ENCODE data around the gene IRF3.
A peak's percentile ranks its signal among the peaks of the same experiment; 100 is the strongest.

The IRF3 gene

GRCh38 chr19:49653466-49653806, 12.2 kb downstream of the IRF3 start:
- H3K4me3 ChIP-seq (ENCODE audit: low read length), result no peak overlapping the region
- DNase-seq (ENCODE audit: low read depth, low spot score), result no peak

- H3K4me3 ChIP-seq (ENCODE audit: low read length), result no peak overlapping the region
- DNase-seq (ENCODE audit: low read depth, low spot score), result no peak
Observed at GRCh38 chr19:49652551-49653465, 12.8 kb downstream of the IRF3 start.

DNA sequence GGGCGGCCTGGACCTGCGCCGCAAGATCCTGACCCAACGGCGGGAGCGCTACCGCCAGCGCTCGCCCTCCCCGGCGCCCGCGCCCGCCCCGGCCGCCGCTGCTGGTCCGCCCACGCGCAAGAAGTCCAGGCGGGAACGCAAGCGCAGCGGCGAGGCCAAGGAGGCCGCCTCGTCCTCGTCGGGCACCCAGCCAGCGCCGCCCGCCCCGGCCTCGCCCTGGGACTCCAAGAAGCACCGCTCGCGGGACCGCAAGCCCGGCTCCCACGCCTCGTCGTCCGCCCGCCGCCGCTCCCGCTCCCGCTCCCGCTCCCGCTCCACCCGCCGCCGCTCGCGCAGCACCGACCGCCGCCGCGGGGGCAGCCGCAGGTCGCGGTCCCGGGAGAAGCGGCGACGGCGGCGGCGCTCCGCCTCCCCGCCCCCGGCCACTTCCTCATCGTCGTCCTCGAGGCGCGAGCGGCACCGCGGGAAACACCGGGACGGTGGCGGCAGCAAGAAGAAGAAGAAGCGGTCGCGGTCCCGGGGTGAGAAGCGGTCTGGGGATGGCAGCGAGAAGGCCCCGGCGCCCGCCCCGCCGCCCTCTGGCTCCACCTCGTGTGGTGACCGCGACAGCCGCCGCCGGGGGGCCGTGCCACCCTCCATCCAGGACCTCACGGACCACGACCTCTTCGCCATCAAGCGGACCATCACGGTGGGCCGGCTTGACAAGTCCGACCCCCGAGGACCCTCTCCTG, 13.7 kb downstream of the IRF3 start:
- DNase-seq (ENCODE audit: low read depth, low spot score), result no peak
- H3K4me3 ChIP-seq (ENCODE audit: low read length), result no peak overlapping the region

DNA sequence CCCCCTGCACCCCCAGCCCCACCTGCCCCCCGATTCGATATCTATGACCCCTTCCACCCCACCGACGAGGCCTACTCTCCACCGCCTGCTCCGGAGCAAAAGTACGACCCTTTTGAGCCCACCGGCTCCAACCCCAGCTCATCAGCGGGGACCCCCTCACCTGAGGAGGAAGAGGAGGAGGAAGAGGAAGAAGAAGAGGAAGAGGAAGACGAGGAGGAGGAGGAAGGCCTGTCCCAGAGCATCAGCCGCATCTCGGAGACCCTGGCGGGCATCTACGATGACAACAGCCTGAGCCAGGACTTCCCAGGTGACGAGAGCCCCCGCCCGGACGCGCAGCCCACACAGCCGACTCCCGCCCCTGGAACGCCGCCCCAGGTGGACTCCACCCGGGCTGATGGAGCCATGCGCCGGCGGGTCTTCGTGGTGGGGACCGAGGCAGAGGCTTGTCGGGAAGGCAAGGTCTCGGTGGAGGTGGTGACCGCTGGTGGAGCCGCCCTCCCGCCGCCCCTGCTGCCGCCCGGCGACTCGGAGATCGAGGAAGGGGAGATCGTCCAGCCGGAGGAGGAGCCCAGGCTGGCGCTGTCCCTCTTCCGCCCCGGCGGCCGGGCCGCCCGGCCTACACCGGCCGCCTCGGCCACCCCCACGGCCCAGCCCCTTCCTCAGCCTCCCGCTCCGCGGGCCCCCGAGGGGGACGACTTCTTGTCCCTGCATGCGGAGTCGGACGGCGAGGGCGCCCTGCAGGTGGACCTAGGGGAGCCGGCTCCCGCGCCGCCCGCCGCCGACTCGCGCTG, 14.4 kb downstream of the IRF3 start:
- DNase-seq (ENCODE audit: low read depth, low spot score), result no peak
- H3K4me3 ChIP-seq (ENCODE audit: low read length), result no peak overlapping the region

DNA sequence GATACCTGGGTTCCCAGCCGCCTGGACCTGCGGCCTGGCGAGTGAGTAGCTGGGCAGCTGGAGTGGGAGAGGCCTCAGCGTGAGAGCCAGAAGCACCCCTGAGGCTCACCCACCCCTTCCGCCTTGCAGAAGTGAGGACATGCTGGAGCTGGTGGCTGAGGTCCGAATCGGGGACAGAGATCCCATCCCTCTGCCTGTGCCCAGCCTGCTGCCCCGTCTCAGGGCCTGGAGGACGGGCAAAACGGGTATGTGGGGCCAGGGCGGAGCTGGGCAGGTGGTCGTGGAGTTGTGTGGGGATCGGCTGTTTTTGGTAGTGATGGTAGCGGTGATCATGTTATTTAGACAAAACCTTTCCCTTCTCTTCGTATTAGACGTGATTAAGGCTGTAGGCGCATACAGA, 19.1 kb downstream of the IRF3 start:
- no peak for DNase-seq (ENCODE audit: low read depth, low spot score)
- H3K4me3 ChIP-seq (ENCODE audit: low read length), result no peak overlapping the region

DNA sequence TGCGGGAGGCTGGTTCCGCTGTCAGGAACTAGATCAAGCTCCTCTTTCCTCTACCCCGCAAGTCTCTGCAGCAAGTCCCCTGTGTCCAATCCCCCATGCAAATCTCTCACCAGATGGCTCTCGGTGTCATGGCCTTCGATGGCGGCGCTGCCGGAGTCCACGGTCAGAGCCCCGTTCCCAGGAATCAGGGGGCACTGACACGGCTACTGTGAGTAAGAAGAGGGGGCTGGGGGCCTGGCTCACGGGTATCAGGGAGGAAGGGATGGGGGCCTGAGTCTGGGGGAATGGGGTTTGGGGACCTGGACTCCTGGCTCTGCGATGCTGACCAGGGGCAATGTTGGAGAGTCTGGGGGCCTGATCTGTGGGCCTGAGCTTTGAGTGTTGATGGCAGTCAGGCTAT, 19.7 kb downstream of the IRF3 start:
- no peak overlapping the region for H3K4me3 ChIP-seq (ENCODE audit: low read length)
- no peak for DNase-seq (ENCODE audit: low read depth, low spot score)

DNA sequence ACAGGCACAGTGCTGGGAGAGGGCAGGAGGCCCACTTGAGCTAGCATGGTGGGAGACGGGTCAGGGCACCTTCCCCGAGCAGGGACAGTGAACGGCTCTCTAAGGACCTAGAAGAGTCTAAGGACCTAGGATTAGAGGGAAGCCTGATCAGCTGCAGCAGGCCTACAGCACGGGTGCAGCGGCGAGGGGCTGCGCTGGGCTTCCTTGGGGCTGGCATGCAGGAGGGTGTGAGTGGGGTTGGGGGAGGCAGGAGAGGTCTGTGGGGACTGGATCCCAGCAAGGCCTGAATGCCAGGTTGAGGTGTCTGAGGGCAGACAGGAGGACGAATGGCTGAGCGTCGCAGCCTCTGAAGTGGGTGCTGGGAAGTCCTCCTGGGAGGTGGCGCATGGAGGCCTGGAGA, 20.1 kb downstream of the IRF3 start:
- no peak overlapping the region for H3K4me3 ChIP-seq (ENCODE audit: low read length)
- no peak for DNase-seq (ENCODE audit: low read depth, low spot score)

- no peak for DNase-seq (ENCODE audit: low read depth, low spot score)
Observed at GRCh38 chr19:49643466-49643865, 22.2 kb downstream of the IRF3 start.

DNA sequence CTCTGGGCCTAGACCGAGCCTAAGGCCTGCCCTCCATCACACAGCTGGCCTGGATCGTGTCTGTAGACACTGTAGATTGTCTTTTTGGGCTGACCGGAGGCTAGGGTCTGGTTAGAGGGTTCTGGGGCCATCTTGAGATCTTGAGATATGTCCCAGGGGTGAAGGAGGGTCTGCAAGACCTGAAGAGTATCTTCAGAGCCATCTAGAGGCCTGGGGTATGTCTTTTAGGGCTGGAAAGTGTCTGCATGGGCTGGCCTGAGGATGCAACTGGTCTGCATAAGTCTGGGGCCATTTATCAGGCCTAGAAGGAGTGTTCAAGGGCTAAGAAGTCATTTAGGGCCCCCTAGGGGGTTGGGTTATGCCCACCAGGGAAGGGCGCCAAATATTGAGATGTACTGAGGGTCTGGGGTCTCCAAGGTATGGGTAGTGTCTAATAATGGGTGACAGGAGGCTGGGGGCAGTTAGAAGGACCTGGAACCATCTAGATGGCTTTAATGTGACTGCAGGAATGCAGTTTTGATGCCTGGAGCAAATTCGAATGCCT, 23.1 kb downstream of the IRF3 start:
- DNase-seq (ENCODE audit: low read depth, low spot score), result no peak
- peak overlapping the region; percentile 99 for H3K4me3 ChIP-seq (ENCODE audit: low read length)

More at GRCh38 chr19:49643466-49643865, 22.2 kb downstream of the IRF3 start:
- H3K4me3 ChIP-seq (ENCODE audit: low read length), result peak overlapping the region; percentile 99

DNA sequence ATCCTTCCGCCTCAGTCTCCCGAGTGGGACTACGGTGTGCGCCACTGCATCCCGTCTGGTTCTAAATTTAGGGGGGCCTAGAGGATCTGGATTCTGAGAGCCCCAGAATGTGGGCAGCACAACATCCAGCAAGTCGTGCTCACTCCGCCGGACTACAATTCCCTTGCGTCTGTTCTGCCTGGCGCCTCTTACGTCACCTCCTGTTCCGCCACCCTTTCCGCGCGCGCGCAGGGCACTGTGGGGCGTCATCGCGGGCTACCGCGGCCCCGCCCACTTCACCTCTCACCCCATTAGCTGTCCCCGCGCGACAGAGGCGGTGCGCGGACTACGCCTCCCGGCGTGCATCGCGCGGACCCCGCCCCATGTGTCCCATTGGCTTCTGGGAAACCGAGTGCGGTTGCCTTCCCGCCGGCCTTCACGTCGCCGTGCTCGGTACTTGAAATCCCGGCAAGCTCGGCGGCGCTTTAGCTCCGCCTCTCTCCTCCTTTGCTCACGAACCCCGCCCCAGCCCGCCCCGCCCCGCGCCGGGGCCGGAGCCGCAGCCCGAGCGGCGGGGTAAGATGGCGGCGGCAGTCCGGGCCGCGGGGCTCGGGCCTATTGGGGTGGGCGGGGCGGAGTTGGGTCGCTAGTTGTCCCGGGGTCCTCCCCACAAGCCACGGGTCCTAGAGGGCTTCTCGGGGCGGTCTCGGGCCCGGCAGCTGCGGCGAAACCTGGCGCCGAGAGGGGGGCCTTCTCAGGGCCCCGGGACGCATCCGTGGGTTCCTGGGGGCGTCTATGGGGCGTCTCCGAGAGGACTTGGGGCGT, 23.8 kb downstream of the IRF3 start, which contains the start of gene SCAF1:
TSS of gene SCAF1 (plus strand) at position 522 of the 804 bp plus-strand sequence. CDS start 2,818 bp downstream, outside the sequence.
- peak; percentile 98 for DNase-seq (ENCODE audit: low read depth, low spot score)
- H3K4me3 ChIP-seq (ENCODE audit: low read length), result peak within 1 kb of the TSS; percentile 99

DNA sequence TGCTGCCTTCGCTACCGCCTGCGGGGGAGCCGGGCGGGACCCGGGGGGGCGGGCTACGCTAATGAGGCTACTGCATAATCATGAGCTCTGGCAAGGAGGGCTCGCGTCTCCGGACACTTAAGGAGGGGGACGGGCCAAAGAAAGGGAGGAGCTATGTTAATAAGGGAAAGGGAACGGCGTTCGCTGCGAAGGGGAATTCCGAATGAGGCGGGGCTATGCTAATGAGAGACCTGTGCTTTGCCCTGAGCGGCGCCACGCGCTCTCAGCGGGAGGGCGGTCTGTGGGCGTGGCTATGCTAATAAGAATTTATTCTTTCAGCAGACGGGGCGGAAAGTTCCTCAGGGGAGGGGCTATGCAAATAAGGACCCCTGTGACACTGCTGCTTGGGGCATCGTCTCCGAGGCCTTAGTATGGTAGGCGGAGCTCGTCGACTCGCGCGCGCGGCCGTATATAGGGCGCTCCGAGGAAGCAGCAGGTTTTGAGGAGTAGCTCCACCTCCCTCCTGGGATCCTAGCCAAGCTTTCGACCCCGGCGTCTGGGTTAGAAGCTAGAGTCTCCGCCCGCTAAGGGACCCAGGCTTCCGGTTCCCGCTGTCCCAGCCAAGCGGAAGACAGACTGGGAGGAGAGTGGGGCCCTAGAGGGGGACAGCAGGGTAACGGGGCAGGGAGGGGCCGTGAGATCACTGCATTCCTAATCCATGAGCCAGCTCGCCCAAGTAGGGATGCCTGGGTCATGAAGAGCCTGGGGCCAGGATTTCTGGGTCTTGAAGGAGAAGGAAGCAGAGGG, 25.4 kb downstream of the IRF3 start, which contains the start of gene RRAS:
TSS of gene RRAS (minus strand) at position 31 of the 786 bp plus-strand sequence. CDS start 45 bp downstream, outside the sequence.
- H3K4me3 ChIP-seq (ENCODE audit: low read length), result peak within 1 kb of the TSS; percentile 99
- DNase-seq (ENCODE audit: low read depth, low spot score), result peak; percentile 100

DNA sequence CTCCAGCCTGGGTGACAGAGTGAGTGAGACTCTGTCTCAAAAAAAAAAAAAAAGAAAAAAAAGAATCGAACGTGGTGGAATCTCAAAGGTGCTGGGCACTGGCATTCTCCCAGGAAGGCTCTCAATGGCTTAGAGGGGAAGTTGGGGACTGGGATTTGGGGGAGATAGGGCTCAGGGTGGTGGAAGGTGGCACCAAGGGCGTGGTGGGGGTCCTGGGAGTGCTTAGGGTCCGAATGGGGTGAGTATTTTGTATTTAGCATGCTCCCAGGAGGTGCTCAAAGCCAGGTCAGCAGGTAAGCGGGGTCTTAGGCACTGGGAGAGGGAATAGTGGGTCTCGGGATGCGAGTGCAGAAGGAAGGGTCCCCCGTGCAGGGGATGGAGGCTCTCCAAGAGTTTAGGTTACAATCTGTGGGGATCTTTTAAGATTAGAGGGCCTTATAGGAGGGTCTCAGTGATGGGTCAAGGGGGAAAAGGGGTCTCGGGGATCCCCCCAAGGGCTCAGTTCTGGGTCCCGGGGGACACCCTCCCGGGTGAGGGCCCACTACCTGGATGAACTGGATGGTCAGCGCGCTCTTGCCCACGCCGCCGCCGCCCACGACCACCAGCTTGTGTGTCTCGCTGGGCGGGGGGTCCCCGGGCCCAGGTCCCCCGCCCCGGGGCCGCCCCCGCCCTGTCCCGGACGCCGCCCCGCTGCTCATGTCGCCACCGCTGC, 26.1 kb downstream of the IRF3 start:
- DNase-seq (ENCODE audit: low read depth, low spot score), result no peak
- peak overlapping the region; percentile 47 for H3K4me3 ChIP-seq (ENCODE audit: low read length)

GRCh38 chr19:49637821-49638738, 27.6 kb downstream of the IRF3 start:
- no peak overlapping the region for H3K4me3 ChIP-seq (ENCODE audit: low read length)
- no peak for DNase-seq (ENCODE audit: low read depth, low spot score)

- no peak for DNase-seq (ENCODE audit: low read depth, low spot score)
- no peak overlapping the region for H3K4me3 ChIP-seq (ENCODE audit: low read length)
Observed at GRCh38 chr19:49636233-49636932, 29.3 kb downstream of the IRF3 start.

GRCh38 chr19:49635530-49636232, 30.0 kb downstream of the IRF3 start:
- DNase-seq (ENCODE audit: low read depth, low spot score), result no peak
- H3K4me3 ChIP-seq (ENCODE audit: low read length), result no peak overlapping the region
